Measurements from ENCODE around the gene TMEM165. TPM values are rescaled to one million over a fixed set of nuclear protein-coding genes. Genes with fewer than 3 reads are reported as not detected.
"Not testable (repeated sequence)": the region's sequence is repeated elsewhere in the genome, so short reads cannot be mapped to it uniquely, and the experiment has no call there.

The TMEM165 gene
- total and polyA plus RNA-seq, 7 donors = 16.0 to 61.0 (median 29.1) TPM

DNA sequence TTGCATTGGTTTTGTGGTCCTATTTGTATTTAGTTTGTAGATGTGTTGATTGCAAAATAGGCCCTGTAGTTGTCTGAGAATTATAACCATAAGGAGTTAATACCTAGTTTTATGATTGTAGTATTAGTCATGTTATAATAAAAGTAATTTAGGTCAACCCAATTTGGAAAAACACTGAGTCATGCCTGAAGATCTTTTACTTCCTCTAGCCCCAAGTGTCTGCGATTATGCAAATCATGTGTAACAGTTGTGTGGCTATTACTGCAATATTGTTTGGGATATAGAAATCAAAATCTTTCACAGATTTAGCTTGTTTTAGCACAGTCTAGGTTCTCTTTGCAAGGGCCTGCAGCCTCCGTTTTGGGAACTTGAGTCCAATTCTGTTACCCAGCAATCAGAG, 37.1 kb upstream of the TMEM165 start:
- Histone ChIP-seq H3K9me3 (no peaks in the 10 kb centered on the region), H3K27me3 (ENCODE audit: insufficient read depth in 3 of 3, low read length in 2 of 3) (no peaks in the 10 kb centered on the region), H3K36me3 (ENCODE audit: insufficient read depth in 1 of 2, low read depth in 1 of 2) (peaks cover 0 to 6% of the 10 kb centered on the region in 2 donors), H3K27ac (peak overlapping the region; percentile 70), H3K4me3 (no peak overlapping the region), H3K4me1 (peaks cover 17% of the 10 kb centered on the region)
- ATAC-seq = peak; percentile 78 to 93 (median 88)
- TF ChIP-seq, protein P1, sequence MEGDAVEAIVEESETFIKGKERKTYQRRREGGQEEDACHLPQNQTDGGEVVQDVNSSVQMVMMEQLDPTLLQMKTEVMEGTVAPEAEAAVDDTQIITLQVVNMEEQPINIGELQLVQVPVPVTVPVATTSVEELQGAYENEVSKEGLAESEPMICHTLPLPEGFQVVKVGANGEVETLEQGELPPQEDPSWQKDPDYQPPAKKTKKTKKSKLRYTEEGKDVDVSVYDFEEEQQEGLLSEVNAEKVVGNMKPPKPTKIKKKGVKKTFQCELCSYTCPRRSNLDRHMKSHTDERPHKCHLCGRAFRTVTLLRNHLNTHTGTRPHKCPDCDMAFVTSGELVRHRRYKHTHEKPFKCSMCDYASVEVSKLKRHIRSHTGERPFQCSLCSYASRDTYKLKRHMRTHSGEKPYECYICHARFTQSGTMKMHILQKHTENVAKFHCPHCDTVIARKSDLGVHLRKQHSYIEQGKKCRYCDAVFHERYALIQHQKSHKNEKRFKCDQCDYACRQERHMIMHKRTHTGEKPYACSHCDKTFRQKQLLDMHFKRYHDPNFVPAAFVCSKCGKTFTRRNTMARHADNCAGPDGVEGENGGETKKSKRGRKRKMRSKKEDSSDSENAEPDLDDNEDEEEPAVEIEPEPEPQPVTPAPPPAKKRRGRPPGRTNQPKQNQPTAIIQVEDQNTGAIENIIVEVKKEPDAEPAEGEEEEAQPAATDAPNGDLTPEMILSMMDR (IDR thresholded peaks at IDR 0.05) = no peak
- intact Hi-C loops (cut with DNase I) = loop anchor here in 1 of 2 donors (5.0 kb wide), 1 partner anchor 39 kb away; the partner anchor contains the start of gene TMEM165
- 61 to 67% (median 63%) methylated on average over 2 of the region's 2 CpGs for WGBS, 3 donors
- DNase-seq = no peak

- Histone ChIP-seq H3K4me3 (no peak overlapping the region), H3K4me1 (peaks cover 17% of the 10 kb centered on the region), H3K9me3 (no peaks in the 10 kb centered on the region), H3K36me3 (ENCODE audit: insufficient read depth in 1 of 2, low read depth in 1 of 2) (peaks cover 0 to under 1% of the 10 kb centered on the region in 2 donors), H3K27ac (peak overlapping the region; percentile 70), H3K27me3 (ENCODE audit: insufficient read depth in 3 of 3, low read length in 2 of 3) (no peaks in the 10 kb centered on the region)
- ATAC-seq = peak; percentile 50 to 74 (median 64)
- intact Hi-C loops (cut with DNase I) = loop anchor here in 1 of 2 donors (5.0 kb wide), 1 partner anchor 38 kb away; the partner anchor contains the start of gene TMEM165
- DNase-seq = peak in 1 of 2 donors; percentile 40
- WGBS, 3 donors = 64 to 67% (median 65%) methylated on average over 8 of the region's 8 CpGs
- TF ChIP-seq, protein P1 (IDR thresholded peaks at IDR 0.05) = no peak
These were observed 36.3 kb upstream of the TMEM165 start for GRCh38 chr4:55359397-55359916.

DNA sequence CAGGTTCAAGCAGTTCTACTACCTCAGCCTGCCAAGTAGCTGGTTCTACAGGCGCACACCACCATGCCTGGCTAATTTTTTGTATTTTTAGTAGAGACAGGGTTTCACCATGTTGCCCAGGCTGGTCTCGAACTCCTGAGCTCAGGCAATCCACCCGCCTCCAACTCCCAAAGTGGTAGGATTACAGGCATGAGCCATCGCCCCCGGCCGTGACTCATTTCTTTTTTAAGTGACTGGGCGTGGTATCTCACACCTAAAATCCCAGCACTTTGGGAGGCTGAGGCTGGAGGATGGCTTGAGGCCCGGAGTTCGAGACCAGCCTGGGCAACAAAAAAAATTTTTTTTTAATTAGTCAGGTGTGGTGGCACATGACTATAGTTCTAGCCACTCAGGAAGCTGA, 32.8 kb upstream of the TMEM165 start:
- H3K9me3 ChIP-seq; DNase-seq; intact Hi-C loops (cut with DNase I); ATAC-seq; H3K4me3 ChIP-seq; H3K27me3 ChIP-seq (ENCODE audit: insufficient read depth in 3 of 3, low read length in 2 of 3); H3K27ac ChIP-seq: not testable (repeated sequence)
- Histone ChIP-seq H3K36me3 (ENCODE audit: insufficient read depth in 1 of 2, low read depth in 1 of 2) (peaks cover 0 to 24% of the 10 kb centered on the region in 2 donors), H3K4me1 (peaks cover 17% of the 10 kb centered on the region)
- 96% methylated on average over 9 of the region's 9 CpGs for WGBS, 3 donors

- intact Hi-C loops (cut with DNase I) = no loop called here
- TF ChIP-seq, protein P1 (IDR thresholded peaks at IDR 0.05) = no peak
- Histone ChIP-seq H3K9me3 (no peaks in the 10 kb centered on the region), H3K27me3 (ENCODE audit: insufficient read depth in 3 of 3, low read length in 2 of 3) (no peaks in the 10 kb centered on the region), H3K4me3 (no peak overlapping the region), H3K27ac (no peak overlapping the region), H3K36me3 (ENCODE audit: insufficient read depth in 1 of 2, low read depth in 1 of 2) (peaks cover 0 to 24% of the 10 kb centered on the region in 2 donors), H3K4me1 (peaks cover 9% of the 10 kb centered on the region)
- DNase-seq = peak in 1 of 2 donors; percentile 24
- ATAC-seq = peak; percentile 38 to 77 (median 60)
- WGBS, 3 donors = 73 to 80% (median 74%) methylated on average over 9 of the region's 9 CpGs
These were observed 31.9 kb upstream of the TMEM165 start for GRCh38 chr4:55363691-55364351.

- Histone ChIP-seq H3K27me3 (ENCODE audit: insufficient read depth in 3 of 3, low read length in 2 of 3) (no peaks in the 10 kb centered on the region), H3K4me3 (no peak overlapping the region), H3K36me3 (ENCODE audit: insufficient read depth in 1 of 2, low read depth in 1 of 2) (peaks cover 0 to 29% of the 10 kb centered on the region in 2 donors), H3K27ac (no peak overlapping the region), H3K4me1 (no peaks in the 10 kb centered on the region), H3K9me3 (no peaks in the 10 kb centered on the region)
- TF ChIP-seq, protein P1 (IDR thresholded peaks at IDR 0.05) = no peak
- intact Hi-C loops (cut with DNase I) = no loop called here
- ATAC-seq (no peak), DNase-seq (no peak)
- WGBS, 3 donors = 87 to 88% (median 87%) methylated on average over 9 of the region's 9 CpGs
These were observed 30.9 kb upstream of the TMEM165 start for GRCh38 chr4:55364691-55365344.

All from psoas muscle (tissue), 8 donors.